Anterior cingulate cortex (tissue), 58 donors: ENCODE results near the gene SNTB2.
A peak's percentile ranks its signal among the peaks of the same experiment; 100 is the strongest.
"Not testable (repeated sequence)": the region's sequence is repeated elsewhere in the genome, so short reads cannot be mapped to it uniquely, and the experiment has no call there.

Source experiments
- DNase-seq, 58 donors: peaks; one replicate each; lab custom pipeline; 2025; lab: John Stamatoyannopoulos, UW

SNTB2 gene

DNA sequence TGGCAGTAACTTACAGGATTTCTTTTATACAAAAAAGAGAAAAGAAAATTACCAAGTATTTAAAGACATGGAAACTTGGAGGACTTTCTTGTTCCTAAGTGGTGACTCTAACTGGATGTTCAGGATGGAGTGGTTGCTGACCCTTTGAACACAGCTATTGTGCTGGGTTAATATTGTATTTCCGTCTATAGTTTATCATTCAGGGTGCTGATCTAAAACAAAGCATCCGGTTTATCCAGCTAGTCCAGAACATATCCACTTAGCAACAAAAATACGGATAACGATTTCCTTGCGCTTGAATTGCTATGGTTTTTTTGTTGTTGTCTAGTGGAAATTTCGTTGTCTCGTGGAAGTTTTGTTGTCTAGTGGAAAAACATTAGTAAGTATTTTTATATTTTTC, 38.2 kb downstream of the SNTB2 start:
- no peak for DNase-seq

DNA sequence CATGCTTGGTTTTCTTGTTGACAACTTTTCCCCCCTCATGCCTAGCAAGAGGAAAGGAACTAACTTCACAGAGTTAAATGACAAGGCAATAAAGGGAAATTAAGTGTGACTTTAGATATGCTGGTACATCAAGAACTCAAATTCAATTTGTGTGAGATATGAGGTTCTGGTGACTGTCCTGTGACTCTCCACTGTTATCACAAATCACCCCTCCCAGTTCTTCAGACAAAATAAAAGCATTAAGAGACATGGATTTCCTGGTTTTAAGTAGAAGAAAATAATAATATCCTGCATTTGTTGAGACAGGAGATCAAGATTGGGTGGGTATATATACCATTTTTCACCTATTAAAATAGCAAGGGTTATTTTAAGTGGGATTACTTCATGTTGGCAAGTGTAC, 46.2 kb downstream of the SNTB2 start:
- no peak for DNase-seq

DNA sequence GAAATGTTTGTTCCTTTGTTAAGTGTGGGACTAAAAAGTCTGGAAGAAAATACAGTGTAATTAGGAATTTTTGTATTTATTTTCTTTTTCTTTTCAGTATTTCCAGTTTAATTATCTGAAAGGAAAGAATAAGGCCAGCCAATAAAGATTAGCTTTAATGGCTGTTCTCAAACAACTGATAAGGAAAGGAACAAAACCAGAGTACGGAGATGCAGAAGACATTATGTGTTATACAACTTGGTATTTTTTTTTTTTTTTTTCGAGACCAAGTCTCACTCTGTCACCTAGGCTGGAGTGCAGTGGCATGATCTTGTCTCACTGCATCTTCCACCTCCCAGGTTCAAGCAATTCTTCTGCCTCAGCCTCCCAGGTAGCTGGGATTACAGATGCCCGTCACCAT, 47.5 kb downstream of the SNTB2 start:
- DNase-seq, result no peak

DNA sequence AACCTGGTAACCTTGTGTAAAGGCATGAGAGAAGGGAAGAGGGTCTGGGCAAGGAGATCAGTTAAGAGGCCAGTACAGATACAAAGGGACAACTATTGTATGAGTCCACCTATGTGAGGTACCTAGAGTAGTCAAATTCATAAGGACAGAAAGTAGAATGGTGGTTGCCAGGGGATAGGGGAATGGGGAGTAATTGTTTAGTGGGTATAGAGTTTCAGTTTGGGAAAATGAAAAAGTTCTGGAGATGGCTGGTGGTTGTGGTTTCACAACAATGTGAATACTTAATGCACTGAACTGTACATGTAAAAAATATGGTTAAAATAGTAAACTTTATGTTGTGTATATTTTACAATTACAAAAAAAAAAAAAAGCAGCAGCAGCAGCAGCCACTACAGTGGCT, 49.4 kb downstream of the SNTB2 start:
- no peak for DNase-seq

DNA sequence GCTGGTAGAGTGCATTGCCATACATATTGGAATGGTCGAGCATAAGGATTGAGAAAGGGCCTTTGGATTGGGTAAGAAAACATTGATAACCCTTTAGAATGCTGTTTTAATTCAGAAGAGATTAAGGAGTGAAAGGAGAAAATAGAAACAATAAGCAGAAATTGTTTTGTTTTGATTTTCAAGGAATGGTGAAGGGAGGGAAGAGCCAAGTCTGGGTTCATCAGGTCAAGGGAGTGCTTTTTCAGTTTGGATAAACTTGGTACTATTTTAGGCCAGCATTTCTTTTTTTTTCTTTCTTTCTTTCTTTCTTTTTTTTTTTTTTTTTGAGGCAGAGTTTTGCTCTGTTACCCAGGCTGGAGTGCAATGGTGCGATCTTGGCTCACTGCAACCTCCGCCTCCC, 50.3 kb downstream of the SNTB2 start:
- DNase-seq, result no peak

DNA sequence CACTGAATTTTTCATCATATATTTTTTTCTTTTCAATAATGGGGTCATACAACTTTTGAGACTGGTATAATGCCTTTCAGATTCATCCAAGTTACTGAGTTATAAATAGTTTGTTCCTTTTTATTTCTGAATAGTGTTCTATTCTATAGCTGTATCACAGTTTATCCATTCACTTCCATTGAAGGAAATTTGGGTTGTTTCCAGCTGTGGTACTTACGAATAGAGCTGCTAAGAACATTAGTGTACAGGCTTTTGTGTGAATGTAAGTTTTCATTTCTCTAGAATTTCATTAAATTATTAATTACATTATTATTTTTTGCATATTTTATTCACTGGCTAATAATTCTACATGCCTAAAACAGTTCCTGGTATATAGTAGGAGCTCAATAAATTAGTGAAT, 52.9 kb downstream of the SNTB2 start:
- no peak for DNase-seq

DNA sequence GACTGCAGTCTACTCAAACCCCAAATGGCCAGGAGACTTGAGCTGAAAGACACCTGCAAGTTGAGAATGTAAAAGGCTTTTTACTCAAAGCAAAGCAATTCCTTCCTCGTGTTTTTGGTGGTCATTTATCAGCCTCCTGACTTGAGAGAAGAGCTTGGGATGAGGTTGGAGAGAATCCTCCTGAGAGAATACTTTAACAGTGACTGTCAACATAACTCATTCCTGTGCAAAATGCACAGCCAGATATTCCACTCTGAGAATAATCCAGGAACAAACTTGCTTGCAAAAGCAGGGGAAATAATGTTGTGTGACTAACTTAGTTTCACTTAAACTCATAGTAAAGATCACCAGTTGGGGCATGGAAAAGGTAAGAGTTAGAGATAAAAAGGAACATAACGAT, 53.4 kb downstream of the SNTB2 start:
- no peak for DNase-seq

DNA sequence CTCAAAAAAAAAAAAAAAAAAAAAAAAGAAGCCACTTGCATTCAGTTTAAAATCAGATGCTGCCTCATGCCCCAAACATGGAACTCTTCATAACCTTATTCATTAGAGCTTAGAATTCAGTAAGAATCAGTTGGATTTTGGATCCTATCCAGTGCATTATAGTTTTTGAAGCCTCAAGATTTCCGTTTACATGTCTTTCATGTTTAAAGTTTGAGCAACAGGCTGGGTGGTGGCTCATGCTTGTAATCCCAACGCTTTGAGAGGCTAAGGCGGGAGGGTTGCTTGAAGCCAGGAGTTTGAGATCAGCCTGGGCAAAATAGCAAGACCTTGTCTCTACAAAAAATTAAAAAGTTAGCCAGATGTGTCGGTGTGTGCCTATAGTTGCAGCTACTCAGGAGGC, 55.0 kb downstream of the SNTB2 start:
- no peak for DNase-seq

DNA sequence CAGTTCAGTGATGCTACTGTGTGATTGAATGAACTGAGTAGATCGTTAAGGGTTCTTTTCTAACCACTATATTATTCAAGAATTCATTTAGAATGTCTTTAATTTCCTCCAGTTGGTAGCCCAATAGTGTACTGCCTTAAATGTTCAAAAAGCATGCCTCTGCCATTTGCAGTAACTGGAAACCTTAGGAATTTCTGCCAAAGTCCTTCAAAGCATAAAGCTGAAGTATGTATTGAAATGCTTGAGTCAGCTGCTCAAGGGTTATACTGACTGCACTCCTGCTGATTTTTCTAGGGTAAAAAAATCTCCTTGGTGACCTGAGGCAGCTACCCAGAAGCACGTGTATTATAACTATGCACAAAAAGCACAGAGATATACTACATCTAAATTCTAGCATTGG, 56.5 kb downstream of the SNTB2 start:
- DNase-seq, result no peak

DNA sequence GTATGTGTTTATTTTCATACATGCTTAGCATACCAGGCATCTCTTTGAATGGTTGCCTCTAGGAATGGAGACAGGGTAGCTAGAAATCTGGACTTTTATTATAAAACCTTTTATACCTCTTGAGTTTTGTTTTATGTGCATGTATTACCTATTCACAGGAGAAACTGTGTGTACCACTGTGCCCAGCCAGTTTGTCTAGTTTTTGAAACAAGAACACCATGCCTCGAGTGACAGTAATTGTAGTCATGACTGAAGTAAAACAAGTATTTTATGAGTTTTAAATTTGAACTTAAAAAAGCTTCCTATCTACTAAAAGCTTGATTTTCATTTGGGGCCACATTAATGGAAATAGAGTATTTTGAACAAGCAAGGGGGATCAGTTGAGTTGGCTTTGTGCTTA, 57.4 kb downstream of the SNTB2 start:
- DNase-seq, result no peak

DNA sequence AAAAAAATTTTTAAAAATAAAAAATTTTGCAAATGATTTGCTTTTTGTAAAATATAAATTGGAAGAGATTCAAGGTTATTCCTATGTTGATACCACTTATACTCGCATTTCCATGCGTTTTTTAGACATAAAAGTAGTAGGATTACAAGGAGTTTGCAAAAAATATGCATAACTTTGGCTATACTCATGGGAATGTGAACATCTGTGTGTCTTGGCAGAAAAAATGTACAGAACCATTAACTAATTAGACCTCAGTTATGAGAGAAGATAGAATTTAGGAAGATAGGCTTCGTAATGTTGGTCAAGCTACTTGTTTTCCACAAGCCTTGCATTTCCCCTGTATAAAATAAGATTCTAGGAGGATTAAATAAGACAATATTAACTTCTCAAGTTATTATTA, 63.1 kb downstream of the SNTB2 start:
- DNase-seq, result no peak

DNA sequence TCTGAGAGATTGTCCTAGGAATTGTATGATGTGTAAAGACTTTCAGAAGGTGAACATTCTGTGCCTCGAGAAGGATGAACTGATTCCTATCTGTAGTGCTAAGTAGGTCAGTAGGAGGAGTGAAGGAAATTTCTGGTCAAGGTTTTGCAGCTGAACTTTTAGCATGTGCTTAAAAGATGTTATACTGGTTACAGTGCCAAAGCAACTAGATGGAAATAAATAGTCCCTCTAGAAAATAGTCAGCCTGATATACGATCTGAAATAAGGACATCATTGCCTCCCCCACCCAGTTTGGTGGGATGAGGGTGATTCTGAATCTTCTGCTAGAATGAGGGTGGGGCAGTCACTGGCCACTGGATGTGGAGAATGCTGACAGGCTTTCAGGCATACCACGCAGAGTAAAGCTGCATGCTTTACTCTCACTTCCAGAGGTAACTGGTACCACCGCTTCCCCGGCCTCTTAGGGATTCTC, 66.9 kb downstream of the SNTB2 start:
- no peak for DNase-seq

DNA sequence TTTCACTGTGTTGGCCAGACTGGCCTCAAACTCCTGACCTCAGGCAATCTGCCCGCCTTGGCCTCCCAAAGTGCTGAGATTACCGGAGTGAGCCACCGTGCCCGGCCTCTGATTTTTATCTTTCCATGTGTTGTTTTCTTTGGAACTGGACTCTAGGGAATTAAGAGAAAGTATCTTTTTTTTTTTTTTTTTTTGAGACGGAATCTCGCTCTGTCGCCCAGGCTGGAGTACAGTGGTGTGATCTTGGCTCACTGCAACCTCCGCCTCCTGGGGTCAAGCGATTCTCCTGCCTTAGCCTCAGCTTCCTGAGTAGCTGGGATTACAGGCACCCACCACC, 72.4 kb downstream of the SNTB2 start:
- not testable (repeated sequence) for DNase-seq

DNA sequence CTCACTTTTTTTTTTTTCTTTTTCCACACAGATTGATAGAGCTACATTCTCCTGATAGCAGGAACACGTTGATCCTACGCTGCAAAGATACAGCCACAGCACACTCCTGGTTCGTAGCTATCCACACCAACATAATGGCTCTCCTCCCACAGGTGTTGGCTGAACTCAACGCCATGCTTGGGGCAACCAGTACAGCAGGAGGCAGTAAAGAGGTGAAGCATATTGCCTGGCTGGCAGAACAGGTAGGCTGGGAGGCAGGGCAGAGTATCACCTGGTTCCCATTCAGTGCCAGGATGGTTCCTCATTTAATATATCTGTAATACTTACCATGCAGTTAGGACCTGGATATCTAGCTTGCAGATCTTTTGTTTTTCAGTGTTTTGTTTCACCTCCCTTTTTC, 73.1 kb downstream of the SNTB2 start:
- no peak for DNase-seq

DNA sequence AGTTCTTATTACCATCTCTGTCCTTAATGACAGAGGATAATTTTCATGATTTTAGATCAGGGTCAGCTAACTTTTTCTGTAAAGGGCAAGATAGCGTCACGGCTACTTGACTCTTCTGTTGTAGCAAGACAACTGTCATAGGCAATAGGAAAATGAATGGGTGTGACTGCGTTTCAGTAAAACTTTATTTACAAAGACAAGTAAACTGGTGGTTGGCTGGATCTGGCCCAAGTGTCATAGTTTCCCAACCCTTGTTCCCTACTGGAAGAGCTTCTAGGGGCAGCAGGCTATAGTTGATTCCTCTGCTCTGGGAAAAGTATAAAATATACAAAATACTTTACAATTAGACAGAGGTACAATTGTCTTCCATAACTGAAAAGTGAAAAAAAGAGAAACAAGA, 73.5 kb downstream of the SNTB2 start:
- no peak for DNase-seq

DNA sequence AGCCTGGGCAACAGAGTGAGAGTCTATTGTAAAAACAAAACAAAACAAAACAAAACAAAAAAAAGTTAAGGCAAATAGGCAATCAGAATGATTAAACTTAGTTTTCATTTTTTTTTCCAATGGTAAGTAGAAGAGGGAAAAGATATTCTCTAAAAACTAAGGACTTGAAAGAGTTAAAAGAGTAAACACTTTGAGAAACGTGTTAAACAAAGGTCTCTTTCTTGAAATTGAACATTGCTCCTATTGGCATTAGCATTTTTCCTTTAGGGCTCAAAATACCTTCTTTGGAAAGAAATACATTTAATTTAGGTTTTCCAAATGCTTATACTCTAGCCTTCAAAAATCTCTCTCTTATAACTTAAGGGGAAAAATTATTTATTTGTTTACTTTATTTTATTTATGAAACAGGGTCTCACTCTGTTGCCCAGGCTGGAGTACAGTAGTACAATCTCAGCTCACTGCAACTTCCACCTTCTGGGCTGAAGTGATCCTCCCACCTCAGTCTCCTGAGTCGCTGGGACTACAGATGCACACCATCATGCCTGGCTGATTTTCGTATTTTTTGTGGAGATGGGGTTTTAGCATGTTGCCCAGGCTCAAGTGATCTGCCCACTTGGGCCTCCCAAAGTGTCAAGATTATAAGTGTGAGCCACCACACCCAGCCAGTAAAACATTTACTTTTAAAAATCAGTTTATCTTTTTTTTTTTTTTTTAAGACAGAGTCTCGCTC, 79.5 kb downstream of the SNTB2 start:
- no peak for DNase-seq

DNA sequence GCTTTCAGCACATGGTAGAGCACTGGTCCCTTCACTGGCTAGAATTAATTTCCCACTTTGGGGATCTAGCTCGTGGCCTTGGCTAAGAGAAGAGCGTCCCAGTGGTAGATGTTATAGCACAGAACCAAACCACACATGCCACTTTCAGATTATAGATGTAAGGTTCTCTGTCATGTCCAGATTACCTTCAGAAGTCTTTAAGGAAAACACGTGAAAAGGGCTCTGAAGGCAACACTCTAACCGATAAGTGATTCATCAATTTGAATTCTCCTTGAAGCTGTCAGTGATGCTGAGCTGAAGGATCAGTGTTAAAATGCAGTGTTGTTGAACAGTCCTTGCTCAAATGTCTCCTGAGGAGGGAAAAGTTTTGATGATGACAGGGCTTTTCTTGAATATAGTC, 80.7 kb downstream of the SNTB2 start:
- no peak for DNase-seq

DNA sequence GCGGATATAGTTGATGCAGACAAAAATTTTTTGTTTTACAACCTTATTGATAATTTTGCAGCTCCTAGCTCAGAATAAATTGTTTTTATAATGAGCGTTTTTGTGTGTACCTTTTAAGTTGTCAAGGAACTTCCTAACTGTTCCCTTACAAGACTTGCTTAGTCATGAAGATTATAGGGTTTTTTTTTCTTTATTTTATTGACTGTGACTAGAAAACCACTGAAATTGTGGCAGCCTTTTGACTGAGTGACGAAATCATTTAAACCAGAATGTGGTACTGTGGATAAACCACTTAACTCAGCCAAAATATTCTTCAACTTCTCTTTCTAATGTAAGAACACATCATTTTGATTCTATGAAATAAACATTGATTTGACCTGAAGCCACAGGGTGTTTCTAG, 83.4 kb downstream of the SNTB2 start:
- DNase-seq, result no peak

DNA sequence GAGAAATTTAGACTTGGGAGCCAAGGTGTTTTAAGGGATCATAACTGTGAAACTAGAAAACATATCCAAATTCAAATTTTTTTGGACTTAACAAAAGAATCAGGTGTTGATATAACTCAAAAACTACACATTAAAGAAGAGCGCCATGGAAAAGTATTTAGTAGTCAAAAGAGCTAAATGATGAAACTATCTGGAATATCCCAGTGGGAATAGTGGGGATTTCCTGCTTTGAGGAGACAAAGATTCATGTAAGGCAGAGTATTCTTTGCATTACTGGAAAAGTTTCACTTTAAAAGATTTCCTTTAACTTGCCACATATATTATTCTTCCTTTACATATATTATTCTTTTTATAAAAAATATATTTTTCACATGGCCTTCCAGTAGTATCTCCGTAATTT, 83.9 kb downstream of the SNTB2 start:
- DNase-seq, result no peak

DNA sequence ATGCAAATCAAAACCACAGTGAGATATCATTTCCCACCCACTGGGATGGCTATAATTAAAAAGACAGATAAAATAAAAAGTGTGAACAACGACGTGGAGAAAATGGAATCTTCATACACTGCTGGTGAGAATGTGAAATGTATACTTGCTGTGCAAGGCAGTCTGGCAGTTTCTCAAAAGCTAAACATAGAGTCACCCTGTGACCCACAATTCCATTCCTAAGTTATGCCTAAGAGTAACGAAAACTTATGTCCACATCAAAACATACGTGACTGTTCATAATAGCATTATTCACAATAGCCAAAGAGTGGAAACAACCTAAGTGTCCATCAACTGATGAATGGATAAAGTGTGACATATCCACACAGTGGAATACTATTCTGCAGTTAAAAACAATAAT, 86.0 kb downstream of the SNTB2 start:
- DNase-seq, result no peak

DNA sequence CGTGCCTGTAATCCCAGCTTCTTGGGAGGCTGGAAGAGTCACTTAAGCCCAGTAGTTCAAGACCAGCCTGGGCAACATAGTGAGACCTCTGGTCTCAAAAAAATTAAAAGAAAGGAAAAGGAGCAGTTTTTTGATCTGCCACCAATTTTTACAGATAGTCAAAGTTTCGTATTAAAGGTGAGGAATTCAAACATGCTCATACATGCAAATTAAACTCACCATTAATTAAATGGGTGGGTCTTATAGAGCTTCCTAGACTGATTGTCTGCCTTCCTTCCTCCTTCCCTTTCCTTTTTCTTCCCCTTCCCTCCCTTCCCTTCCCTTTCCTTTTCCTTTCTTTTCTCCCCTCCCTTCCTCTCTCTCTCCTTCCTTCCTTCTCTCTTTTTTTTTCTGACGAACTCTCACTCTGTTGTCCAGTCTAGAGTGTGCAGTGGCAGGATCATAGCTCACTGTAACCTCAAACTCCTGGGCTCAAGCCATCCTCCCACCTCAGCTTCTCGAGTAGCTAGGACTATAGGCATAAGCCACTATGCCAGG, 87.8 kb downstream of the SNTB2 start:
- no peak for DNase-seq

DNA sequence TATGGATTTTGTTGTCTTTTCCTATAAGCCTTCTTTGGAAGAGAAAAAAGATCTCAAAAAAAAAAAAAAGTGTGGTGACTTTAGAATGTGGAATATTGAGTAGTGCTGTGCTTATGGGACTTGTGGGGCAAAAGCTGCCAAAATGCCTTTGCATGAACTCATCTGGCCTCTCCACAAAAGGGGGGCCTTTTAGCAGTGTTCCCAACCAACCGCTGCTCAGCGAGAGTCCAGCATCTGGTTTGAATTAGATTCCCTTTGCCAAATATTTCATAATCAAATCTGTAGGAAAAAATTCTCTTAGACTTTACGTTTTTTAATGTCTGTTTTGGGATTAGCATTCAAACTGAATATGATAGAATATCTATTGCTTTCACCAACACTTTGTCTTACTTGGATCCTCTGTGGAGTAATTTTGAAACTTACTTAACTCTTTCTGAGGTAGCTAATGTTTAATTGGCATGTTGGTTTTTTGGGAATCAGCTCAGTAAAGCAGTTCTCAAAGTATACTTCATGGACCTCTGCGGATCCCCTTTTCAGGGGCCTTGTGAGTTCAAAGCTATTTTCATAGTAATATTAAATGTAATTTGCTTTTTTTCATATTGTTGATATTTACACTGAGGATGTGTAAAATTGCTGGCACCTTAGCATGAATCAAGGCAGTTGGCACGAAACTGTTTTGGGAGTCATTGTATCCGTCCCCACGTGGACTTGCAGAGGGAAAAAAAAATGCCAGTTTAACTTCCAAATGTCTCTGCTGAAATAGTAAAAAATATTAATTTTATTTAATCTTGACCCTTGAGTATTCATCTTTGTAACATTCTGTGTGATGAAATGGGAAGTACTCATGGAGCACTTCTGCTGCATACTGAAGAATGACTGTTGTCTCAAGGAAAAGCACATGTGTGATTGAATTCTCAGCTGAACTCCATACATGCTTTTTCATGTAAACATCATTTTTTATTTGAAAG, 89.5 kb downstream of the SNTB2 start:
- peak in 1 of 58 donors; percentile 0 for DNase-seq
